Transverse colon (tissue), 4 donors: ENCODE results near the gene LAPTM5. TPM values are rescaled to one million over a fixed set of nuclear protein-coding genes. Genes with fewer than 3 reads are reported as not detected.

Source experiments
- DNase-seq: peaks from one replicate; pipeline ENCODE4 v3.0.0-alpha.2; 2019
- H3K27ac ChIP-seq, 4 donors: fragments of 200-600 bp; sonication (generic); 2 replicates each; pipeline ENCODE4 v1.5.1; 2016 to 2018; ENCODE audit warnings: inconsistent platforms in 4 of 4
- H3K27me3 ChIP-seq: fragments of 200-600 bp; sonication (generic); 2 replicates; pipeline ENCODE4 v1.5.1; 2017; ENCODE audit warnings: inconsistent platforms
- H3K36me3 ChIP-seq, 4 donors: fragments of 200-600 bp; sonication (generic); 2 replicates each; pipeline ENCODE4 v1.5.1; 2017 to 2019; ENCODE audit warnings: inconsistent platforms in 4 of 4
- H3K4me1 ChIP-seq, 4 donors: fragments of 200-600 bp; sonication (generic); 2 replicates each; pipeline ENCODE4 v1.5.1; 2017 to 2020; ENCODE audit warnings: inconsistent platforms in 4 of 4
- H3K4me3 ChIP-seq, 4 donors: fragments of 200-600 bp; sonication (generic); 1 replicate in 1 of 4; 2 replicates in 3 of 4; pipeline versions ENCODE4 v1.5.1 to v1.6.1; 2017 to 2019; ENCODE audit warnings: inconsistent platforms in 4 of 4
- H3K9me3 ChIP-seq, 2 donors: fragments of 200-600 bp; sonication (generic); 2 replicates each; pipeline ENCODE4 v1.5.1; 2017 to 2019; ENCODE audit warnings: inconsistent platforms in 2 of 2
- EP300 ChIP-seq: sonication (generic); formaldehyde crosslinking; IDR thresholded peaks from one replicate; pipeline ENCODE4 v1.6.1; 2017; ENCODE audit warnings: antibody characterized with exemption, low read depth
- POLR2A ChIP-seq: fragments of 450-650 bp; IDR thresholded peaks from one replicate; pipeline ENCODE4 v1.6.1; 2016; ENCODE audit warnings: antibody characterized with exemption, mild to moderate bottlenecking, moderate library complexity
- POLR2AphosphoS5 ChIP-seq, 3 donors: sonication (generic); formaldehyde crosslinking; IDR thresholded peaks; one replicate each; pipeline ENCODE4 v1.6.1; 2016; ENCODE audit warnings: antibody characterized with exemption in 3 of 3
- WGBS, 2 donors: methylation state at CpG; one replicate each; pipeline ENCODE4 v1.1.5; 2018; ENCODE audit warnings: low coverage in 1 of 2; 5-methylcytosine and 5-hydroxymethylcytosine counted together
- in situ Hi-C, 4 donors: fragments of 200-750 bp; cut with MboI; loops; one replicate each; pipeline versions ENCODE4 v1.15.0 to v1.15.1; 2017; ENCODE audit warnings: low sequenced_read_pairs in 3 of 4, low pct_ligation_motif_present in 1 of 4, low pct_unique_long_range_greater_than_20kb in 1 of 4
- intact Hi-C: fragments of 100-400 bp; cut with DNase I; formaldehyde crosslinking; loops from one replicate; pipeline ENCODE4 v1.15.1; 2023; ENCODE audit warnings: low total_unique reads
- total RNA-seq, 4 donors: library from RNA; depleted of rRNA; stranded (reverse); fragments of >200 nt; gene quantifications; one replicate each; pipeline ENCODE4 v1.1.0, GENCODE V29; 2016
- TF ChIP-seq, protein P1 (sequence below), 5 experiments: fragments of 200-600 bp in 3 of 5; fragments of 450-650 bp in 2 of 5; sonication (generic) in 3 of 5; IDR thresholded peaks; 1 replicate in 2 of 5; 2 replicates in 3 of 5; pipeline ENCODE4 v1.5.1; 2016 to 2017; ENCODE audit warnings: antibody characterized with exemption in 5 of 5, inconsistent platforms in 3 of 5, mild to moderate bottlenecking in 2 of 5, moderate library complexity in 1 of 5

The LAPTM5 gene
- total RNA-seq, 4 donors from 2014 or later: 5.2 to 66.6 (median 34.5) TPM

- TF ChIP-seq, protein P1, sequence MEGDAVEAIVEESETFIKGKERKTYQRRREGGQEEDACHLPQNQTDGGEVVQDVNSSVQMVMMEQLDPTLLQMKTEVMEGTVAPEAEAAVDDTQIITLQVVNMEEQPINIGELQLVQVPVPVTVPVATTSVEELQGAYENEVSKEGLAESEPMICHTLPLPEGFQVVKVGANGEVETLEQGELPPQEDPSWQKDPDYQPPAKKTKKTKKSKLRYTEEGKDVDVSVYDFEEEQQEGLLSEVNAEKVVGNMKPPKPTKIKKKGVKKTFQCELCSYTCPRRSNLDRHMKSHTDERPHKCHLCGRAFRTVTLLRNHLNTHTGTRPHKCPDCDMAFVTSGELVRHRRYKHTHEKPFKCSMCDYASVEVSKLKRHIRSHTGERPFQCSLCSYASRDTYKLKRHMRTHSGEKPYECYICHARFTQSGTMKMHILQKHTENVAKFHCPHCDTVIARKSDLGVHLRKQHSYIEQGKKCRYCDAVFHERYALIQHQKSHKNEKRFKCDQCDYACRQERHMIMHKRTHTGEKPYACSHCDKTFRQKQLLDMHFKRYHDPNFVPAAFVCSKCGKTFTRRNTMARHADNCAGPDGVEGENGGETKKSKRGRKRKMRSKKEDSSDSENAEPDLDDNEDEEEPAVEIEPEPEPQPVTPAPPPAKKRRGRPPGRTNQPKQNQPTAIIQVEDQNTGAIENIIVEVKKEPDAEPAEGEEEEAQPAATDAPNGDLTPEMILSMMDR (IDR thresholded peaks at IDR 0.05): no peak
- TF ChIP-seq POLR2A: no peak
- TF ChIP-seq EP300: no peak
- TF ChIP-seq POLR2AphosphoS5 (IDR thresholded peaks at IDR 0.05): no peak
- Histone ChIP-seq H3K27me3 (no peaks in the 10 kb centered on the region), H3K4me1 (peaks cover 0 to 16% (median 3%) of the 10 kb centered on the region in 4 donors), H3K9me3 (no peaks in the 10 kb centered on the region), H3K36me3 (no peaks in the 10 kb centered on the region), H3K27ac (peak overlapping the region in 3 of 4 donors; percentile 73 to 84 (median 81)), H3K4me3 (no peak overlapping the region)
- DNase-seq: no peak
- in situ Hi-C loops (no loop called here), intact Hi-C loops (no loop called here)
Observed at GRCh38 chr1:30758785-30759380, 1.3 kb upstream of the LAPTM5 start.

GRCh38 chr1:30758121-30758688 is 631 bp upstream of the LAPTM5 start:
- H3K27ac ChIP-seq: peak overlapping the region; percentile 73 to 84 (median 79)
- no peaks in the 10 kb centered on the region for H3K27me3 ChIP-seq
- in situ Hi-C loops (no loop called here), intact Hi-C loops (no loop called here)
- no peaks in the 10 kb centered on the region for H3K36me3 ChIP-seq
- no peak overlapping the region for H3K4me3 ChIP-seq
- TF ChIP-seq POLR2AphosphoS5 (IDR thresholded peaks at IDR 0.05) (no peak), EP300 (no peak), POLR2A (no peak)
- TF ChIP-seq, protein P1 (IDR thresholded peaks at IDR 0.05): no peak
- H3K9me3 ChIP-seq: no peaks in the 10 kb centered on the region
- WGBS, 2 donors: 88 to 100% methylated on average over 1 to 7 of the region's 7 CpGs
- DNase-seq: no peak
- H3K4me1 ChIP-seq: peaks cover 0 to 16% (median 3%) of the 10 kb centered on the region in 4 donors

- 51% methylated on average over 17 of the region's 17 CpGs; no CpG with 5 or more reads in 1 of the 2 donors for WGBS, 2 donors
- peak overlapping the region; percentile 73 to 84 (median 79) for H3K27ac ChIP-seq
- TF ChIP-seq, protein P1 (IDR thresholded peaks at IDR 0.05): no peak
- TF ChIP-seq POLR2AphosphoS5 (IDR thresholded peaks at IDR 0.05) (peak; percentile 15 to 64 (median 44)), POLR2A (peak; percentile 60), EP300 (no peak)
- DNase-seq: peak; percentile 67
- H3K36me3 ChIP-seq: no peaks in the 10 kb centered on the region
- H3K27me3 ChIP-seq: no peaks in the 10 kb centered on the region
- in situ Hi-C loops: no loop called here
- intact Hi-C loops: no loop called here
- H3K9me3 ChIP-seq: no peaks in the 10 kb centered on the region
- H3K4me1 ChIP-seq: peaks cover 0 to 21% (median 3%) of the 10 kb centered on the region in 4 donors
- peak overlapping the region in 3 of 4 donors; percentile 17 to 40 (median 30) for H3K4me3 ChIP-seq
Observed at GRCh38 chr1:30756545-30757351, 826 bp downstream of the LAPTM5 start.

- TF ChIP-seq EP300: no peak
- no peak for TF ChIP-seq POLR2AphosphoS5 (IDR thresholded peaks at IDR 0.05)
- TF ChIP-seq POLR2A: no peak
- TF ChIP-seq, protein P1 (IDR thresholded peaks at IDR 0.05): no peak
- no peaks in the 10 kb centered on the region for H3K36me3 ChIP-seq
- H3K27ac ChIP-seq: peak overlapping the region; percentile 73 to 84 (median 79)
- H3K27me3 ChIP-seq: no peaks in the 10 kb centered on the region
- DNase-seq: no peak
- peaks cover 0 to 22% (median 3%) of the 10 kb centered on the region in 4 donors for H3K4me1 ChIP-seq
- intact Hi-C loops (no loop called here), in situ Hi-C loops (no loop called here)
- H3K4me3 ChIP-seq: peak overlapping the region in 2 of 4 donors; percentile 30 to 40
- 87% methylated on average over 4 of the region's 4 CpGs; no CpG with 5 or more reads in 1 of the 2 donors for WGBS, 2 donors
- no peaks in the 10 kb centered on the region for H3K9me3 ChIP-seq
Observed at GRCh38 chr1:30756206-30756544, 1.4 kb downstream of the LAPTM5 start.
